Measurements from ENCODE around the gene SHC2.

SHC2 gene

DNA sequence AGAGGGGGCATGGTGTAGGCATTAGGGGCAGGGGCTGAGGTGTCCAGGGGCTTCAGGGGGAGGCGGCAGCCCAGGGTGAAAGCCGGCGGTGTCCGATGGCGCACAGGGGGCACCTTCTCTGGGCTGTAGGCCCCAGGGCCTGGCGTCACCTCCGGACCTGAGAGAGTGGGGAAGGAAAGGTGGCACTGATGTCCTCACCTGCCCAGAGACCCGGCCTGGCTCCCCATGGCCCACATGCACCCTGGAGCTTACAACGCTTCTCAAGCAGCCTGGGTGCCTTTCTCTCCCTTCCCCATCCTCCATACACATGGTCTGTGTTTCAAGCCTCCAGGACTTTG lies 3.3 kb upstream of the SHC2 start:
- Histone ChIP-seq H3K79me1 (replicated peaks; ENCODE audit: low read length, poor library complexity, severe bottlenecking) (no peaks in the 10 kb centered on the region), H3K4me3 (ENCODE audit: insufficient read depth in 1 of 2, low read depth in 1 of 2, low read length in 2 of 2) (no peak overlapping the region), H3K14ac (ENCODE audit: low read length in 2 of 2) (no peak overlapping the region), H2AK5ac (ENCODE audit: low read length, severe bottlenecking) (no peak overlapping the region), H2AFZ (ENCODE audit: low read depth, low read length) (no peak overlapping the region), H3K27ac (ENCODE audit: low read length, poor library complexity, severe bottlenecking) (no peak overlapping the region), H3K36me3 (ENCODE audit: control insufficient read depth in 1 of 2, insufficient read depth in 2 of 2, low read depth in 1 of 2, low read length in 2 of 2) (no peaks in the 10 kb centered on the region), H3K9ac (ENCODE audit: low read length) (no peak overlapping the region), H3K4me1 (ENCODE audit: control insufficient read depth, insufficient read depth, low read depth, low read length) (peaks cover 24% of the 10 kb centered on the region), H2BK120ac (ENCODE audit: low read depth, low read length) (no peak overlapping the region), H4K91ac (ENCODE audit: low read length) (no peak overlapping the region), H2BK12ac (ENCODE audit: low read length in 2 of 2) (no peak overlapping the region), H2BK5ac (ENCODE audit: low read depth, low read length, poor library complexity, severe bottlenecking) (no peak overlapping the region), H3K4ac (ENCODE audit: low read depth in 1 of 2, low read length in 2 of 2) (no peak overlapping the region), H2BK15ac (ENCODE audit: low read depth, poor library complexity, severe bottlenecking) (no peak overlapping the region), H3K4me2 (ENCODE audit: low read length, poor library complexity, severe bottlenecking) (no peak overlapping the region), H3K23ac (ENCODE audit: low read length in 2 of 2) (no peak overlapping the region), H4K8ac (ENCODE audit: low read length) (no peak overlapping the region), H3K27me3 (ENCODE audit: control insufficient read depth in 1 of 2, insufficient read depth in 1 of 2, low read length in 2 of 2) (peaks cover 8 to 22% of the 10 kb centered on the region in 2 experiments), H3K9me3 (ENCODE audit: control insufficient read depth, low read length) (no peaks in the 10 kb centered on the region), H3K18ac (ENCODE audit: low read depth in 1 of 2, low read length in 2 of 2) (no peak overlapping the region)
- no peak for DNase-seq
- 98% methylated on average over 9 of the region's 9 CpGs for WGBS

- Histone ChIP-seq H2AFZ (ENCODE audit: low read depth, low read length) (no peak overlapping the region), H3K14ac (ENCODE audit: low read length in 2 of 2) (no peak overlapping the region), H2BK12ac (ENCODE audit: low read length in 2 of 2) (no peak overlapping the region), H3K4me3 (ENCODE audit: insufficient read depth in 1 of 2, low read depth in 1 of 2, low read length in 2 of 2) (no peak overlapping the region), H3K4ac (ENCODE audit: low read depth in 1 of 2, low read length in 2 of 2) (no peak overlapping the region), H3K4me1 (ENCODE audit: control insufficient read depth, insufficient read depth, low read depth, low read length) (peaks cover 24% of the 10 kb centered on the region), H4K91ac (ENCODE audit: low read length) (no peak overlapping the region), H3K27ac (ENCODE audit: low read length, poor library complexity, severe bottlenecking) (no peak overlapping the region), H2BK15ac (ENCODE audit: low read depth, poor library complexity, severe bottlenecking) (no peak overlapping the region), H3K27me3 (ENCODE audit: control insufficient read depth in 1 of 2, insufficient read depth in 1 of 2, low read length in 2 of 2) (peaks cover 8 to 22% of the 10 kb centered on the region in 2 experiments), H4K8ac (ENCODE audit: low read length) (no peak overlapping the region), H3K4me2 (ENCODE audit: low read length, poor library complexity, severe bottlenecking) (no peak overlapping the region), H2AK5ac (ENCODE audit: low read length, severe bottlenecking) (no peak overlapping the region), H2BK120ac (ENCODE audit: low read depth, low read length) (no peak overlapping the region), H3K36me3 (ENCODE audit: control insufficient read depth in 1 of 2, insufficient read depth in 2 of 2, low read depth in 1 of 2, low read length in 2 of 2) (no peaks in the 10 kb centered on the region), H3K23ac (ENCODE audit: low read length in 2 of 2) (no peak overlapping the region), H3K9ac (ENCODE audit: low read length) (no peak overlapping the region), H2BK5ac (ENCODE audit: low read depth, low read length, poor library complexity, severe bottlenecking) (no peak overlapping the region), H3K79me1 (replicated peaks; ENCODE audit: low read length, poor library complexity, severe bottlenecking) (no peaks in the 10 kb centered on the region), H3K18ac (ENCODE audit: low read depth in 1 of 2, low read length in 2 of 2) (no peak overlapping the region), H3K9me3 (ENCODE audit: control insufficient read depth, low read length) (no peaks in the 10 kb centered on the region)
- no peak for DNase-seq
- WGBS = 91% methylated on average over 34 of the region's 35 CpGs
Observed at GRCh38 chr19:463483-464207, 2.8 kb upstream of the SHC2 start.

DNA sequence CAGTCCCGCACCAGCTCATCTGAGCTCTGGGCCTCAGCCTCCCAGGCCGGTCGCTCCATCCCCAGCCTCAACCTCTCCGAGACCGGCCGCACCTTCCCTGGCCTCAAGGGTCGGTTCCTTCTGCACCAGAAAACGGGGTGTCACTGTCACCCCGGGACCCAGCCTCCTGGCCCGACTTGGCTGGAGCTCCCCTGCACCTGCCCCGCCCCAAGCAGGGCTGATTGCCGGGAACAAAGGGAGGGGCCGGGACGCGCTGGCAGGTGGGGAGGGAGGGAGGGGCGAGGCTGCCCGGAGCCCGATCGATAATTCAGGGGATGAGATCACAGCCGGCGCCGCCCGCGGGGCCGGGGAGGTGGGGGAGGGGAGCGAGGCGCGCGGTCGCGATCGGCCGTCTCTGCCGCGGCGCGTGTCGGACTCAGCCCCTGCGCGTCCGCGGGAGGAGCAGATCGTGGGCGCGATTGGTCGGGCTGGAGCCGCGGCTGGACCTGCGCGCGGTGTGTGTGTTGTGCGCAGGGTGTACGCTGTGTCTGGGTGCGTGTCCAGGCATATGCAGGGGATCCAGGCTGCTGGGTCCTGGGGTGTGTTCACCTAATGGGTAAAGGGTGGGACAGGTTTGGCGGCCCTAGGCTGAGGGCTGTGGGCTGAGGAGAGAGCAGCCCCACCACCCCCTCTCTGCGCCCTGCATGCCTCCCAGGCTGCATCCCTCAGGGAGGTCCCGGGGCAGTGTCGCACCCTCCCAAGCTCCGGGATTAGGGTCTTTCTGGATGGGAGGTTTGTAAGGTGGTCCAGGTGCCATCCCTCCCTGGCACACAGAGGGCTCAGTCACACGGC lies 1.1 kb upstream of the SHC2 start:
- peak overlapping the region; percentile 54 to 69 for H3K23ac ChIP-seq (ENCODE audit: low read length in 2 of 2)
- peak overlapping the region; percentile 4 to 25 for H3K18ac ChIP-seq (ENCODE audit: low read depth in 1 of 2, low read length in 2 of 2)
- H2BK120ac ChIP-seq (ENCODE audit: low read depth, low read length) = peak overlapping the region; percentile 44
- no peak overlapping the region for H2BK5ac ChIP-seq (ENCODE audit: low read depth, low read length, poor library complexity, severe bottlenecking)
- H4K8ac ChIP-seq (ENCODE audit: low read length) = peak overlapping the region; percentile 63
- DNase-seq = peak; percentile 17
- H3K36me3 ChIP-seq (ENCODE audit: control insufficient read depth in 1 of 2, insufficient read depth in 2 of 2, low read depth in 1 of 2, low read length in 2 of 2) = no peaks in the 10 kb centered on the region
- H3K9ac ChIP-seq (ENCODE audit: low read length) = no peak overlapping the region
- H2BK12ac ChIP-seq (ENCODE audit: low read length in 2 of 2) = peak overlapping the region; percentile 15 to 24
- no peak overlapping the region for H2AFZ ChIP-seq (ENCODE audit: low read depth, low read length)
- peaks cover 8 to 22% of the 10 kb centered on the region in 2 experiments for H3K27me3 ChIP-seq (ENCODE audit: control insufficient read depth in 1 of 2, insufficient read depth in 1 of 2, low read length in 2 of 2)
- H3K9me3 ChIP-seq (ENCODE audit: control insufficient read depth, low read length) = no peaks in the 10 kb centered on the region
- H2AK5ac ChIP-seq (ENCODE audit: low read length, severe bottlenecking) = no peak overlapping the region
- H2BK15ac ChIP-seq (ENCODE audit: low read depth, poor library complexity, severe bottlenecking) = no peak overlapping the region
- peaks cover 24% of the 10 kb centered on the region for H3K4me1 ChIP-seq (ENCODE audit: control insufficient read depth, insufficient read depth, low read depth, low read length)
- peak overlapping the region; percentile 26 for H3K4me2 ChIP-seq (ENCODE audit: low read length, poor library complexity, severe bottlenecking)
- WGBS = 11% methylated on average over 50 of the region's 60 CpGs
- H3K79me1 ChIP-seq (replicated peaks; ENCODE audit: low read length, poor library complexity, severe bottlenecking) = no peaks in the 10 kb centered on the region
- H3K27ac ChIP-seq (ENCODE audit: low read length, poor library complexity, severe bottlenecking) = no peak overlapping the region
- peak overlapping the region; percentile 59 for H4K91ac ChIP-seq (ENCODE audit: low read length)
- H3K4ac ChIP-seq (ENCODE audit: low read depth in 1 of 2, low read length in 2 of 2) = no peak overlapping the region
- no peak overlapping the region for H3K4me3 ChIP-seq (ENCODE audit: insufficient read depth in 1 of 2, low read depth in 1 of 2, low read length in 2 of 2)
- H3K14ac ChIP-seq (ENCODE audit: low read length in 2 of 2) = no peak overlapping the region
